Brain microvascular endothelial cell (primary cell): ENCODE results near the gene TNXB.

Experiments
- DNase-seq: peaks from one replicate; pipeline ENCODE4 v3.0.0-alpha.2; 2020
- H3K27ac ChIP-seq: fragments of 250-450 bp; sonication (Bioruptor Pico); 2 replicates; pipeline ENCODE4 v1.5.1; 2020; ENCODE audit warnings: mild to moderate bottlenecking, moderate library complexity
- H3K27me3 ChIP-seq: fragments of 250-450 bp; sonication (Bioruptor Pico); replicated peaks from 2 replicates; pipeline ENCODE4 v1.5.1; 2020; ENCODE audit warnings: mild to moderate bottlenecking
- H3K36me3 ChIP-seq: fragments of 250-450 bp; sonication (Bioruptor Pico); replicated peaks from 2 replicates; pipeline ENCODE4 v1.5.1; 2020; ENCODE audit warnings: mild to moderate bottlenecking
- H3K4me3 ChIP-seq: 2 replicates; pipeline ENCODE4 v1.5.1; 2011; ENCODE audit warnings: low read depth, mild to moderate bottlenecking, control low read depth, low read length, moderate library complexity
- CTCF ChIP-seq: IDR thresholded peaks from 2 replicates; pipeline ENCODE4 v1.5.1; 2011; ENCODE audit warnings: low read depth, mild to moderate bottlenecking, moderate library complexity, low read length, control low read depth, inconsistent platforms; ENCODE audit errors: missing control alignments
- in situ Hi-C: cut with HindIII; loops from 2 replicates; pipeline ENCODE4 v1.10.0; 2017; ENCODE audit warnings: low sequenced_read_pairs, low pct_ligation_motif_present

The TNXB gene

GRCh38 chr6:32140420-32141046, 31.4 kb upstream of the TNXB start:
- Histone ChIP-seq H3K27me3 (no peaks in the 10 kb centered on the region), H3K36me3 (no peaks in the 10 kb centered on the region), H3K27ac (no peak overlapping the region), H3K4me3 (no peak overlapping the region)
- in situ Hi-C loops: no loop called here
- no peak for DNase-seq
- no peak for TF ChIP-seq CTCF

- TF ChIP-seq CTCF: no peak
- in situ Hi-C loops: no loop called here
- Histone ChIP-seq H3K27ac (no peak overlapping the region), H3K27me3 (no peaks in the 10 kb centered on the region), H3K36me3 (no peaks in the 10 kb centered on the region), H3K4me3 (no peak overlapping the region)
- DNase-seq: no peak
Measured at GRCh38 chr6:32139590-32139989, 30.5 kb upstream of the TNXB start.

- no peak for TF ChIP-seq CTCF
- in situ Hi-C loops: no loop called here
- Histone ChIP-seq H3K4me3 (no peak overlapping the region), H3K27ac (no peak overlapping the region), H3K27me3 (no peaks in the 10 kb centered on the region), H3K36me3 (no peaks in the 10 kb centered on the region)
- DNase-seq: no peak
Measured at GRCh38 chr6:32137454-32137853, 28.3 kb upstream of the TNXB start.

- no peak overlapping the region for H3K4me3 ChIP-seq
- H3K36me3 ChIP-seq: no peaks in the 10 kb centered on the region
- DNase-seq: peak; percentile 25
- no peak for TF ChIP-seq CTCF
- in situ Hi-C loops: no loop called here
- H3K27me3 ChIP-seq: no peaks in the 10 kb centered on the region
- H3K27ac ChIP-seq: no peak overlapping the region
Measured at GRCh38 chr6:32133786-32134185, 24.6 kb upstream of the TNXB start.

- Histone ChIP-seq H3K27ac (no peak overlapping the region), H3K4me3 (no peak overlapping the region), H3K27me3 (no peaks in the 10 kb centered on the region), H3K36me3 (no peaks in the 10 kb centered on the region)
- TF ChIP-seq CTCF: no peak
- DNase-seq: no peak
- in situ Hi-C loops: no loop called here
Measured at GRCh38 chr6:32132110-32132509, 23.0 kb upstream of the TNXB start.

GRCh38 chr6:32131439-32131948, 22.4 kb upstream of the TNXB start:
- no peaks in the 10 kb centered on the region for H3K36me3 ChIP-seq
- DNase-seq: no peak
- H3K27me3 ChIP-seq: no peaks in the 10 kb centered on the region
- no peak overlapping the region for H3K4me3 ChIP-seq
- in situ Hi-C loops: no loop called here
- no peak overlapping the region for H3K27ac ChIP-seq
- no peak for TF ChIP-seq CTCF
